Cardiac fibroblast (primary cell): ENCODE data around the gene CD55.

ENCODE experiments used
- DNase-seq, 2 donors: peaks; one replicate each; pipeline versions ENCODE4 v3.0.0 to v3.0.0-alpha.2; 2010; ENCODE audit warnings: low read depth in 2 of 2
- H3K4me3 ChIP-seq, 2 donors: replicated peaks in 1 of 2; 1 replicate in 1 of 2; 2 replicates in 1 of 2; pipeline ENCODE4 v1.5.1; 2011; ENCODE audit warnings: low read depth in 2 of 2, low read length in 2 of 2, mild to moderate bottlenecking in 2 of 2, moderate library complexity in 1 of 2
- CTCF ChIP-seq: IDR thresholded peaks from one replicate; pipeline ENCODE4 v1.5.1; 2011; ENCODE audit warnings: low read depth, mild to moderate bottlenecking, low read length, inconsistent platforms

The CD55 gene

GRCh38 chr1:207345644-207346477, 24.4 kb downstream of the CD55 start:
- no peak overlapping the region for H3K4me3 ChIP-seq
- DNase-seq: no peak
- TF ChIP-seq CTCF: no peak

GRCh38 chr1:207346513-207346912, 25.0 kb downstream of the CD55 start:
- TF ChIP-seq CTCF: no peak
- no peak overlapping the region for H3K4me3 ChIP-seq
- DNase-seq: no peak

- TF ChIP-seq CTCF: no peak
- no peak for DNase-seq
- no peak overlapping the region for H3K4me3 ChIP-seq
Observed at GRCh38 chr1:207349979-207350378, 28.5 kb downstream of the CD55 start.

GRCh38 chr1:207352554-207352953, 31.1 kb downstream of the CD55 start:
- TF ChIP-seq CTCF: no peak
- no peak overlapping the region for H3K4me3 ChIP-seq
- peak in 1 of 2 donors; percentile 26 for DNase-seq

- DNase-seq: no peak
- no peak overlapping the region for H3K4me3 ChIP-seq
- no peak for TF ChIP-seq CTCF
Observed at GRCh38 chr1:207355060-207355459, 33.6 kb downstream of the CD55 start.

GRCh38 chr1:207355513-207356295, 34.2 kb downstream of the CD55 start:
- DNase-seq: no peak
- no peak overlapping the region for H3K4me3 ChIP-seq
- no peak for TF ChIP-seq CTCF
